Measurements from ENCODE around the gene CNGB1. TPM values are rescaled to one million over a fixed set of nuclear protein-coding genes. Genes with fewer than 3 reads are reported as not detected.
"Not testable (repeated sequence)": the region's sequence is repeated elsewhere in the genome, so short reads cannot be mapped to it uniquely, and the experiment has no call there.

The CNGB1 gene
- polyA plus RNA-seq, 2 of the 4 experiments (the other 2 are of a cell fraction), result 0.23 to 0.39 TPM

DNA sequence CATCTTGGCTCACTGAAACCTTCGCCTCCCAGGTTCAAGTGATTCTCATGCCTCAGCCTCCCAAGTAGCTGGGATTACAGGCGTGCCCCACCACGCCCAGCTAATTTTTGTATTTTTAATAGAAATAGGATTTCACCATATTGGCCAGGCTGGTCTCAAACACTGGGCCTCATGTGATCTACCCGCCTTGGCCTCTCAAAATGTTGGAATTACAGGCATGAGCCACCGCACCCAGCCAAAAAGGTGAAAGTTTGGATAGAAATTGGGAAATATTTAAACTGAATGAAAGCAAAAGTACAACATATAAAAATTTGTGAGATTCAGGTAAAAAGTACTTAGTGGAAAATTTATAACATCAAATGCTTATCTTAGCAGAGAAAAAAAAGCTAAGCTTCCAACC lies 115.7 kb downstream of the CNGB1 start:
- peaks cover 18% of the 10 kb centered on the region for H3K4me1 ChIP-seq
- DNase-seq (ENCODE audit: low read depth in 1 of 2, low spot score in 1 of 2) (no peak), ATAC-seq (no peak), FAIRE-seq (no peak)
- ChIA-PET CTCF (interaction anchor here (1.5 to 1.6 kb wide), 2 partner anchors 16 to 38 kb away, joined by 3 read pairs; no protein-coding TSS in a partner anchor), POLR2A (interaction anchor here (0.7 kb wide), 1 partner anchor 139 kb away, joined by 7 read pairs; no protein-coding TSS in a partner anchor)
- H3K27ac ChIP-seq, result no peak overlapping the region
- 0 out of 3 replicates have a peak, but pooled peaks cover 7% of the 10 kb centered on the region for H3K9me3 ChIP-seq
- WGBS (ENCODE audit: missing lambda C conversion rate), result 94% methylated on average over 5 of the region's 5 CpGs
- TF ChIP-seq MAFK (IDR thresholded peaks at IDR 0.05; ENCODE audit: partially characterized antibody), result no peak
- no peak for TF ChIP-seq BHLHE40 (IDR thresholded peaks at IDR 0.05; ENCODE audit: low read depth, low read length)
- no peak for TF ChIP-seq FOSL2 (IDR thresholded peaks at IDR 0.05)
- no peak for TF ChIP-seq FOSL2 (CRISPR knock-in tag; IDR thresholded peaks at IDR 0.05)
- TF ChIP-seq HDAC2 (IDR thresholded peaks at IDR 0.05), result no peak
- TF ChIP-seq JUN (IDR thresholded peaks at IDR 0.05), result no peak
- TF ChIP-seq, protein P1, sequence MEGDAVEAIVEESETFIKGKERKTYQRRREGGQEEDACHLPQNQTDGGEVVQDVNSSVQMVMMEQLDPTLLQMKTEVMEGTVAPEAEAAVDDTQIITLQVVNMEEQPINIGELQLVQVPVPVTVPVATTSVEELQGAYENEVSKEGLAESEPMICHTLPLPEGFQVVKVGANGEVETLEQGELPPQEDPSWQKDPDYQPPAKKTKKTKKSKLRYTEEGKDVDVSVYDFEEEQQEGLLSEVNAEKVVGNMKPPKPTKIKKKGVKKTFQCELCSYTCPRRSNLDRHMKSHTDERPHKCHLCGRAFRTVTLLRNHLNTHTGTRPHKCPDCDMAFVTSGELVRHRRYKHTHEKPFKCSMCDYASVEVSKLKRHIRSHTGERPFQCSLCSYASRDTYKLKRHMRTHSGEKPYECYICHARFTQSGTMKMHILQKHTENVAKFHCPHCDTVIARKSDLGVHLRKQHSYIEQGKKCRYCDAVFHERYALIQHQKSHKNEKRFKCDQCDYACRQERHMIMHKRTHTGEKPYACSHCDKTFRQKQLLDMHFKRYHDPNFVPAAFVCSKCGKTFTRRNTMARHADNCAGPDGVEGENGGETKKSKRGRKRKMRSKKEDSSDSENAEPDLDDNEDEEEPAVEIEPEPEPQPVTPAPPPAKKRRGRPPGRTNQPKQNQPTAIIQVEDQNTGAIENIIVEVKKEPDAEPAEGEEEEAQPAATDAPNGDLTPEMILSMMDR (IDR thresholded peaks at IDR 0.05), result no peak
- TF ChIP-seq JUNB (IDR thresholded peaks at IDR 0.05), result no peak
- TF ChIP-seq FOXS1 (CRISPR knock-in tag; IDR thresholded peaks at IDR 0.05), result no peak
- no peak for TF ChIP-seq PHF8 (IDR thresholded peaks at IDR 0.05; ENCODE audit: borderline replicate concordance, low read depth)
- H3K4me3 ChIP-seq, result no peak overlapping the region
- no peak overlapping the region for H3K4me2 ChIP-seq

DNA sequence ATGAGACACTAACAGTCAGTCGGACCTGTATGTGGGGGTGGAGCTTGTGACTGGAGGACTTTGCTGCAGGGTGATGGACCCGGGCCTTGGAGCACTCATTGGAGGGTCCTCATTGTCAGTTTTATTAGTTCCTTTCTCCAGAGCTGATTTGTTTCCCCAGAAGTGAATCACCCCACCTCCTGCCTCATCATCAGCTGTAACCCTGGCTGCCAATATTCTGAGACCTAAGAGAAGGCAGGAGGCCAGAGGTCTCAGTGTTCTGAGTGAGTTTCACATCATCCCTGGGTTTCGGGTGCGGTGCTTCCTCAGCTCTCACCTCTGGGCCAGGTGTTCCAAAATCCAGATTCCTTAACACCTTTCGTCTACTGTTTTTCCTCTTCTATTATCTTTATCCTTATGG lies 118.7 kb downstream of the CNGB1 start:
- Histone ChIP-seq H3K4me1 (no peaks in the 10 kb centered on the region), H3K27ac (0 out of 6 replicates have a peak overlapping the region, but pooled peaks of 1 of the 2 experiments have one; percentile 1), H3K4me2 (no peak overlapping the region), H3K4me3 (no peak overlapping the region), H3K9me3 (0 out of 3 replicates have a peak, but pooled peaks cover 4% of the 10 kb centered on the region)
- TF ChIP-seq EP300 (IDR thresholded peaks at IDR 0.05) (no peak), FOXS1 (CRISPR knock-in tag; IDR thresholded peaks at IDR 0.05) (no peak), SMC3 (IDR thresholded peaks at IDR 0.05) (no peak), ZSCAN20 (CRISPR knock-in tag; IDR thresholded peaks at IDR 0.05) (no peak), SREBF2 (IDR thresholded peaks at IDR 0.05) (no peak), ZFP36 (IDR thresholded peaks at IDR 0.05; ENCODE audit: borderline replicate concordance, partially characterized antibody) (no peak)
- TF ChIP-seq, protein P1 (IDR thresholded peaks at IDR 0.05), result no peak
- WGBS (ENCODE audit: missing lambda C conversion rate), result 84% methylated on average over 5 of the region's 5 CpGs
- CTCF ChIA-PET, result interaction anchor here (1.1 to 1.4 kb wide), 5 partner anchors 11 to 169 kb away, joined by 3 to 5 read pairs (median 3); no protein-coding TSS in a partner anchor
- POLR2A ChIA-PET, result no interaction called here
- FAIRE-seq, result no peak
- DNase-seq (ENCODE audit: low read depth in 1 of 2, low spot score in 1 of 2), result no peak
- no peak for ATAC-seq

DNA sequence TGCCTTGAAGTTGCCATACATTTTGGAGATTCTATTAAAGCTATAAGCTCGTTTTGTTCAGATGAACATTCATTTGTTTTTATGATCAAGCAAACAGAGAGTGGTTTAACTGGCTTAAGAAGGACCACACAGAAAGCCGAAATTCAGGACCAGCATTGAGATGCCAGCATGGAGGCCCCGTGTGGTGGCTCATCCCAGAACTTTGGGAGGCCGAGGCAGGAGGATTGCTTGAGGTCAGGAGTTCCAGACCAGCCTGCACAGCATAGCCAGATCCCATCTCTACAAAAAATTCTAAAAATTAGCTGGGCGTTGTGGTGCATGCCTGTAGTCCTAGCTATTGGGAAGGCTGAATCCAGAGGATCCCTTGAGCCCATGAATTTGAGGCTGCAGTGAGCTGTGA lies 122.7 kb downstream of the CNGB1 start:
- POLR2A ChIA-PET, result no interaction called here
- Histone ChIP-seq H3K9me3 (no peaks in the 10 kb centered on the region), H3K4me3 (no peak overlapping the region), H3K4me2 (no peak overlapping the region), H3K27ac (no peak overlapping the region; a peak in 1 of 6 replicates), H3K4me1 (peaks cover 7% of the 10 kb centered on the region; the same call in 1 of the 3 replicates)
- TF ChIP-seq FOSB (CRISPR knock-in tag; IDR thresholded peaks at IDR 0.05) (no peak), SREBF2 (IDR thresholded peaks at IDR 0.05) (no peak), ZFP36 (IDR thresholded peaks at IDR 0.05; ENCODE audit: borderline replicate concordance, partially characterized antibody) (no peak), RFX5 (IDR thresholded peaks at IDR 0.05) (no peak), HDAC2 (IDR thresholded peaks at IDR 0.05) (no peak), TP53 (CRISPR knock-in tag; IDR thresholded peaks at IDR 0.05) (no peak), FOXS1 (CRISPR knock-in tag; IDR thresholded peaks at IDR 0.05) (no peak), BHLHE40 (IDR thresholded peaks at IDR 0.05; ENCODE audit: low read depth, low read length) (no peak), HOXB5 (CRISPR knock-in tag; IDR thresholded peaks at IDR 0.05) (no peak), GATA3 (IDR thresholded peaks at IDR 0.05; ENCODE audit: borderline replicate concordance) (no peak)
- TF ChIP-seq, protein P2, sequence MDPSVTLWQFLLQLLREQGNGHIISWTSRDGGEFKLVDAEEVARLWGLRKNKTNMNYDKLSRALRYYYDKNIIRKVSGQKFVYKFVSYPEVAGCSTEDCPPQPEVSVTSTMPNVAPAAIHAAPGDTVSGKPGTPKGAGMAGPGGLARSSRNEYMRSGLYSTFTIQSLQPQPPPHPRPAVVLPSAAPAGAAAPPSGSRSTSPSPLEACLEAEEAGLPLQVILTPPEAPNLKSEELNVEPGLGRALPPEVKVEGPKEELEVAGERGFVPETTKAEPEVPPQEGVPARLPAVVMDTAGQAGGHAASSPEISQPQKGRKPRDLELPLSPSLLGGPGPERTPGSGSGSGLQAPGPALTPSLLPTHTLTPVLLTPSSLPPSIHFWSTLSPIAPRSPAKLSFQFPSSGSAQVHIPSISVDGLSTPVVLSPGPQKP (IDR thresholded peaks at IDR 0.05; ENCODE audit: low read depth, low read length), result no peak
- ATAC-seq (no peak), DNase-seq (ENCODE audit: low read depth in 1 of 2, low spot score in 1 of 2) (no peak), FAIRE-seq (no peak)
- CTCF ChIA-PET, result interaction anchor here (1.3 to 3.3 kb wide), 7 partner anchors 9 to 271 kb away, joined by 3 to 13 read pairs (median 3); partner anchors contain the start of gene USB1
- 90% methylated on average over 5 of the region's 5 CpGs for WGBS (ENCODE audit: missing lambda C conversion rate)

DNA sequence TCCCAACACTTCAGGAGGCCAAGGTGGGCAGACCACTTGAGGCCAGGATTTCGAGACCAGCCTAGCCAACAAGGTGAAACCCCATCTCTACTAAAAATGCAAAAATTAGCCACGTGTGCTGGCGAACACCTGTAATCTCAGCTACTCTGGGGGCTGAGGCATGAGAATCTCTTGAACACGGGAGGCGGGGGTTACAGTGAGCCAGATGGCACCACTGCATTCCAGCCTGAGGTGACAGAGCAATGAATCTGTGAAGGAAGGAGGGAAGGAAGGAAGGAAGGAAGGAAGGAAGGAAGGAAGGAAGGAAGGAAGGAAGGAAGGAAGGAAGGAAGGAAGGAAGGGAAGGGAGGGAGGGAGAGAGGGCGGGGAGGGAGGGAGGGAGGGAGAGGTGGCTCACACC lies 124.0 kb downstream of the CNGB1 start:
- H3K4me2 ChIP-seq; H3K27ac ChIP-seq; POLR2A ChIA-PET; ATAC-seq; FAIRE-seq; H3K4me3 ChIP-seq; DNase-seq (ENCODE audit: low read depth in 1 of 2, low spot score in 1 of 2); H3K9me3 ChIP-seq: not testable (repeated sequence)
- H3K4me1 ChIP-seq, result peaks cover 19% of the 10 kb centered on the region; the same call in 2 of the 3 replicates
- CTCF ChIA-PET, result interaction anchor here (1.5 to 3.3 kb wide), 2 partner anchors 17 to 45 kb away, joined by 6 to 13 read pairs; partner anchors contain the start of gene KIFC3
- 93% methylated on average over 4 of the region's 6 CpGs for WGBS (ENCODE audit: missing lambda C conversion rate)
